Osteoblast (primary cell): ENCODE measurements around the gene ZNF778. TPM values are rescaled to one million over a fixed set of nuclear protein-coding genes. Genes with fewer than 3 reads are reported as not detected.

Experiments
- DNase-seq: peaks from one replicate; pipeline ENCODE4 v3.0.0; 2011; ENCODE audit warnings: low spot score, mixed read lengths; ENCODE audit not compliant: insufficient read length; ENCODE audit errors: missing footprints
- H2AFZ ChIP-seq: 2 replicates; pipeline ENCODE4 v1.6.0; 2011; ENCODE audit warnings: mild to moderate bottlenecking, low read length
- H3K27ac ChIP-seq: 2 replicates; pipeline ENCODE4 v1.5.1; 2011; ENCODE audit warnings: mild to moderate bottlenecking, low read depth, low read length, moderate library complexity
- H3K27me3 ChIP-seq: 2 replicates; pipeline ENCODE4 v1.6.0; 2012; ENCODE audit warnings: mild to moderate bottlenecking, control low read depth, inconsistent platforms, low read length, moderate library complexity; ENCODE audit not compliant: insufficient read depth
- H3K36me3 ChIP-seq: 2 replicates; pipeline ENCODE4 v1.5.1; 2011; ENCODE audit warnings: mild to moderate bottlenecking, low read length, control low read depth, moderate library complexity; ENCODE audit not compliant: insufficient read depth
- H3K4me1 ChIP-seq: 2 replicates; pipeline ENCODE4 v1.5.1; 2011; ENCODE audit warnings: mild to moderate bottlenecking, low read length, control low read depth, moderate library complexity; ENCODE audit not compliant: insufficient read depth
- H3K4me2 ChIP-seq: 2 replicates; pipeline ENCODE4 v1.6.0; 2011; ENCODE audit warnings: mild to moderate bottlenecking, low read length; ENCODE audit not compliant: insufficient read depth
- H3K4me3 ChIP-seq: fragments of 200-600 bp; sonication (generic); 3 replicates; pipeline ENCODE4 v1.5.1; 2012; ENCODE audit warnings: mild to moderate bottlenecking, low read length, inconsistent platforms; ENCODE audit not compliant: insufficient read depth
- H3K79me2 ChIP-seq: 2 replicates; pipeline ENCODE4 v1.6.0; 2012; ENCODE audit warnings: mild to moderate bottlenecking, low read length, control low read depth, inconsistent platforms; ENCODE audit not compliant: insufficient read depth
- H3K9me3 ChIP-seq: 2 replicates; pipeline ENCODE4 v1.5.1; 2011; ENCODE audit warnings: low read depth, low read length, control low read depth
- H4K20me1 ChIP-seq: 2 replicates; pipeline ENCODE4 v1.6.0; 2012; ENCODE audit warnings: mild to moderate bottlenecking, low read length, control low read depth; ENCODE audit not compliant: insufficient read depth
- CTCF ChIP-seq: IDR thresholded peaks from 2 replicates; pipeline ENCODE4 v1.5.1; 2011; ENCODE audit warnings: mild to moderate bottlenecking, low read depth, low read length, moderate library complexity; ENCODE audit errors: extremely low read depth
- total RNA-seq: library from RNA; depleted of rRNA; stranded (reverse); fragments of >200 nt; gene quantifications from 2 replicates; pipeline ENCODE4 v1.2.3, GENCODE V29; 2012

The ZNF778 gene
- total RNA-seq, 1 donor: 8.7 TPM

DNA sequence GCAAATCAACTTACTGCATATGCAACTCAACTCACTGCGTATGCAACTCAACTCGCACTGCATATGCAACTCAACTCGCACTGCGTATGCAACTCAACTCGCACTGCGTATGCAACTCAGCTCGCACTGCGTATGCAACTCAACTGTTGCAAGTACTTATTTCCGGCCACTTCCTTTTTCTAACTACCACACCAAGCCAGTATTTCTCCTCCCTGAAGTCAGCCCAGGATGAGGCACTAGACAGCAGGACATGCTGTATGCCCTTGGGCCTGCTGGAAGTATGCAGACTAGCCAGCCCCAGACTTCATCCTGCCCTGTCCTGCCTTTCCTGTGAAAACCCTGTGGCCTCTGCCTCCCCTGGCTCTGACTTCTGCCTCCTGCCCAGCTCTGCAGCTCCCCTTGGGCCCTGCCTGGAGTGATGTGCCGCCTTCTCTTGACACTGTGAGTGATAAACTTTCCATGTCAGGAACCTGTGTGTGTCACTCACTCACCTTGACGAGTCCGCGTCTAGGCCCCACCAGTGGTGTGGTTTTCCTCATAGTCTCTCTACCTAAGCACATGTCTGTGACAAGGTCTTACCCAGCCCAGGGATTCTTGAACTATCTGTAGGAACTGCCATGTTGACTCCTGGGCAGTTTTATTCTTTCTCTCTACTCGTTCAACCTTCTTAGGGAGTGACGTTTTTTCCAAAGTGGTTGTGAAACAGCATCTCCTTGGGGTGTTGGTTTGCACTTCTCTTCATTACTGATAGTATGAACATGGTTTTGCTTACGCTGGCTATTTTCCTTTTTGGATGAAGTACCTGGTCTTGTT lies 16.4 kb downstream of the ZNF778 start:
- H3K79me2 ChIP-seq: peaks cover 10% of the 10 kb centered on the region
- H3K36me3 ChIP-seq: peaks cover 52% of the 10 kb centered on the region
- H3K4me3 ChIP-seq: no peak overlapping the region
- H3K4me2 ChIP-seq: no peak overlapping the region
- no peaks in the 10 kb centered on the region for H3K27me3 ChIP-seq
- TF ChIP-seq CTCF: no peak
- H2AFZ ChIP-seq: no peak overlapping the region
- H3K27ac ChIP-seq: no peak overlapping the region
- no peaks in the 10 kb centered on the region for H3K4me1 ChIP-seq
- DNase-seq: no peak
- peaks cover 31% of the 10 kb centered on the region for H3K9me3 ChIP-seq
- no peaks in the 10 kb centered on the region for H4K20me1 ChIP-seq

GRCh38 chr16:89237733-89238132 lies 20.2 kb downstream of the ZNF778 start:
- Histone ChIP-seq H3K36me3 (peaks cover 19% of the 10 kb centered on the region), H3K79me2 (peaks cover 2% of the 10 kb centered on the region), H3K27ac (no peak overlapping the region), H3K4me1 (peaks cover 3% of the 10 kb centered on the region), H3K9me3 (peaks cover 8% of the 10 kb centered on the region), H4K20me1 (no peaks in the 10 kb centered on the region), H3K4me3 (no peak overlapping the region), H3K4me2 (no peak overlapping the region), H3K27me3 (no peaks in the 10 kb centered on the region), H2AFZ (no peak overlapping the region)
- DNase-seq: no peak
- TF ChIP-seq CTCF: no peak

GRCh38 chr16:89241187-89242007 lies 23.9 kb downstream of the ZNF778 start:
- H3K9me3 ChIP-seq: no peaks in the 10 kb centered on the region
- no peaks in the 10 kb centered on the region for H3K27me3 ChIP-seq
- peak overlapping the region; percentile 83 for H3K4me2 ChIP-seq
- peaks cover 3% of the 10 kb centered on the region for H3K4me1 ChIP-seq
- H4K20me1 ChIP-seq: no peaks in the 10 kb centered on the region
- peak overlapping the region; percentile 98 for H3K4me3 ChIP-seq
- peak overlapping the region; percentile 97 for H3K27ac ChIP-seq
- peak; percentile 94 for DNase-seq
- H3K36me3 ChIP-seq: no peaks in the 10 kb centered on the region
- H2AFZ ChIP-seq: peak overlapping the region; percentile 97
- peaks cover 2% of the 10 kb centered on the region for H3K79me2 ChIP-seq
- no peak for TF ChIP-seq CTCF

- H3K9me3 ChIP-seq: no peaks in the 10 kb centered on the region
- H3K4me1 ChIP-seq: peaks cover 3% of the 10 kb centered on the region
- no peak for TF ChIP-seq CTCF
- no peaks in the 10 kb centered on the region for H3K36me3 ChIP-seq
- H3K79me2 ChIP-seq: peaks cover 2% of the 10 kb centered on the region
- no peak overlapping the region for H3K4me2 ChIP-seq
- no peaks in the 10 kb centered on the region for H3K27me3 ChIP-seq
- H2AFZ ChIP-seq: no peak overlapping the region
- H3K27ac ChIP-seq: no peak overlapping the region
- DNase-seq: no peak
- H4K20me1 ChIP-seq: no peaks in the 10 kb centered on the region
- no peak overlapping the region for H3K4me3 ChIP-seq
Observed at GRCh38 chr16:89242795-89243200, 25.3 kb downstream of the ZNF778 start.
